Measurements from ENCODE around the gene DENND4A. TPM values are rescaled to one million over a fixed set of nuclear protein-coding genes. Genes with fewer than 3 reads are reported as not detected.
A peak's percentile ranks its signal among the peaks of the same experiment; 100 is the strongest.

Gene DENND4A
- polyA plus RNA-seq (ENCODE audit: insufficient read length in 10 of 10), result 10 to 100 TPM in 9 of 10 donors, 1 to 10 TPM in 1; 9.3 to 16.9 (median 14.0) TPM
- long read RNA-seq, donor 1, result 0 reads
- long read RNA-seq, donor 2, result 0 reads
- long read RNA-seq, donor 3, result 0 reads
- long read RNA-seq, donor 4, result 0 reads
- long read RNA-seq, donor 5, result 0 reads
- long read RNA-seq, donor 6, result 0 reads
- long read RNA-seq, donor 7, result 0 reads
- long read RNA-seq, donor 8, partial matches to known transcripts, result 0 of 1 reads
- long read RNA-seq, donor 8, other reads (novel, unspliced or antisense), result 0 of 1 reads
- long read RNA-seq, donor 9, result 0 reads

GRCh38 chr15:65792138-65792987 is at the start of gene DENND4A:
Gene DENND4A, minus strand, starts transcription at chr15:65792293. Its CDS starts 35,843 bp downstream, at chr15:65756450.
- peak; percentile 98 to 100 (median 99) for DNase-seq

- no peak for DNase-seq
These were observed 49.2 kb upstream of the DENND4A start for GRCh38 chr15:65841121-65841930.

GRCh38 chr15:65839985-65840384 is 47.9 kb upstream of the DENND4A start:
- DNase-seq, result no peak

GRCh38 chr15:65839354-65839901 is 47.3 kb upstream of the DENND4A start:
- DNase-seq, result no peak

GRCh38 chr15:65837301-65838294 is 45.5 kb upstream of the DENND4A start:
- no peak for DNase-seq

GRCh38 chr15:65836665-65837064 is 44.6 kb upstream of the DENND4A start:
- no peak for DNase-seq

- DNase-seq, result no peak
These were observed 43.4 kb upstream of the DENND4A start for GRCh38 chr15:65835447-65835846.

- DNase-seq, result no peak
These were observed 42.6 kb upstream of the DENND4A start for GRCh38 chr15:65834603-65835282.

- DNase-seq, result no peak
These were observed 41.6 kb upstream of the DENND4A start for GRCh38 chr15:65833501-65834205.

GRCh38 chr15:65832549-65833364 is 40.7 kb upstream of the DENND4A start:
- peak; percentile 86 to 94 (median 91) for DNase-seq

- no peak for DNase-seq
These were observed 37.2 kb upstream of the DENND4A start for GRCh38 chr15:65829130-65829764.

GRCh38 chr15:65828585-65828984 is 36.5 kb upstream of the DENND4A start:
- no peak for DNase-seq

- DNase-seq, result no peak
These were observed 35.0 kb upstream of the DENND4A start for GRCh38 chr15:65827065-65827464.

- DNase-seq, result no peak
These were observed 33.0 kb upstream of the DENND4A start for GRCh38 chr15:65824941-65825544.

- peak; percentile 35 to 67 (median 49) for DNase-seq
These were observed 32.1 kb upstream of the DENND4A start for GRCh38 chr15:65824031-65824743.

- DNase-seq, result peak in 1 of 3 donors; percentile 30
These were observed 30.2 kb upstream of the DENND4A start for GRCh38 chr15:65822316-65822715.

GRCh38 chr15:65821070-65821469 is 29.0 kb upstream of the DENND4A start:
- no peak for DNase-seq

Measured in muscle of back (tissue), 13 donors.